ENCODE data around the gene MMRN1. TPM values are rescaled to one million over a fixed set of nuclear protein-coding genes. Genes with fewer than 3 reads are reported as not detected.

Gene MMRN1
- total RNA-seq, 1 donor from 2014 or later = 11.7 TPM

GRCh38 chr4:89998469-89999011 lies 103.9 kb downstream of the MMRN1 start:
- H3K4me1 Mint-ChIP-seq = peaks cover 31% of the 10 kb centered on the region
- H3K9me3 Mint-ChIP-seq = peaks cover 3% of the 10 kb centered on the region
- H3K27ac Mint-ChIP-seq (ENCODE audit: unreplicated experiment) = peak overlapping the region; percentile 4
- TF ChIP-seq CTCF (conservative IDR thresholded peaks at IDR 0.05) = no peak
- no peaks in the 10 kb centered on the region for H3K27me3 Mint-ChIP-seq (ENCODE audit: low read depth)
- no peaks in the 10 kb centered on the region for H3K36me3 Mint-ChIP-seq (ENCODE audit: low read depth)
- H3K4me3 Mint-ChIP-seq = peak overlapping the region; percentile 39
- no peak for DNase-seq (ENCODE audit: low read depth, low spot score)

GRCh38 chr4:90001023-90001422 lies 106.4 kb downstream of the MMRN1 start:
- Mint-ChIP-seq H3K9me3 (peaks cover 4% of the 10 kb centered on the region), H3K4me1 (peaks cover 31% of the 10 kb centered on the region), H3K36me3 (ENCODE audit: low read depth) (no peaks in the 10 kb centered on the region), H3K27ac (ENCODE audit: unreplicated experiment) (no peak overlapping the region), H3K27me3 (ENCODE audit: low read depth) (no peaks in the 10 kb centered on the region), H3K4me3 (no peak overlapping the region)
- no peak for TF ChIP-seq CTCF (conservative IDR thresholded peaks at IDR 0.05)
- DNase-seq (ENCODE audit: low read depth, low spot score) = no peak

- Mint-ChIP-seq H3K9me3 (peaks cover 7% of the 10 kb centered on the region), H3K27ac (ENCODE audit: unreplicated experiment) (no peak overlapping the region), H3K4me1 (peaks cover 35% of the 10 kb centered on the region), H3K36me3 (ENCODE audit: low read depth) (no peaks in the 10 kb centered on the region), H3K4me3 (no peak overlapping the region), H3K27me3 (ENCODE audit: low read depth) (no peaks in the 10 kb centered on the region)
- DNase-seq (ENCODE audit: low read depth, low spot score) = no peak
- TF ChIP-seq CTCF (conservative IDR thresholded peaks at IDR 0.05) = no peak
These were observed 107.9 kb downstream of the MMRN1 start for GRCh38 chr4:90002441-90003062.

Other genes starting within 250 kb of the MMRN1 start
- gene SNCA, start 57.7 kb upstream of the MMRN1 start, total RNA-seq = 29.6 and 29.7 TPM in 2 replicates
- 9.8 and 11.9 TPM in 2 replicates for gene CCSER1, start 232.5 kb downstream of the MMRN1 start, total RNA-seq

Data from neural crest cell (in vitro differentiated cells).